K562 (cell line): ENCODE measurements around the gene VAPB. TPM values are rescaled to one million over a fixed set of nuclear protein-coding genes. Genes with fewer than 3 reads are reported as not detected.

Experiments used
- BHLHE40 ChIP-seq: IDR thresholded peaks from 2 replicates; pipeline ENCODE4 v1.6.1; 2011; ENCODE audit warnings: low read length, improper control_type of control experiment
- CBFA2T2 ChIP-seq: fragments of 450-650 bp; conservative IDR thresholded peaks from 2 replicates; pipeline ENCODE4 v1.6.1; 2017; ENCODE audit warnings: mild to moderate bottlenecking
- FOXO4 ChIP-seq: fragments of 450-650 bp; formaldehyde crosslinking; IDR thresholded peaks from 2 replicates; pipeline ENCODE4 v1.4.0; 2020; ENCODE audit warnings: mild to moderate bottlenecking, moderate library complexity
- HNRNPL ChIP-seq: fragments of 200-400 bp; formaldehyde crosslinking; IDR thresholded peaks from 2 replicates; pipeline ENCODE4 v1.6.1; 2017; ENCODE audit warnings: low read depth, mild to moderate bottlenecking, low read length
- MITF ChIP-seq: IDR thresholded peaks from 2 replicates; pipeline ENCODE4 v1.6.1; 2014; ENCODE audit warnings: antibody characterized with exemption
- MNT ChIP-seq, 2 experiments: fragments of 450-650 bp; conservative IDR thresholded peaks; 2 replicates each; pipeline ENCODE4 v1.6.1; 2017; ENCODE audit warnings: mild to moderate bottlenecking in 2 of 2, moderate library complexity in 2 of 2
- NELFE ChIP-seq: IDR thresholded peaks from 2 replicates; pipeline ENCODE4 v1.6.1; 2011; ENCODE audit warnings: mild to moderate bottlenecking; ENCODE audit not compliant: insufficient read depth, insufficient read length
- PHB ChIP-seq: fragments of 250-450 bp; sonication (Bioruptor Pico); IDR thresholded peaks from 2 replicates; pipeline ENCODE4 v1.5.0; 2021
- RERE ChIP-seq: sonication (generic); formaldehyde crosslinking; IDR thresholded peaks from 2 replicates; pipeline ENCODE4 v1.8.0; 2023; ENCODE audit warnings: missing genetic modification reagents, mild to moderate bottlenecking, borderline replicate concordance
- SNAPC5 ChIP-seq: fragments of 250-450 bp; sonication (Bioruptor Pico); IDR thresholded peaks from 2 replicates; pipeline ENCODE4 v1.8.0; 2021; ENCODE audit warnings: moderate library complexity, mild to moderate bottlenecking, inconsistent platforms
- TSHZ1 ChIP-seq: fragments of 250-450 bp; sonication (Bioruptor Pico); IDR thresholded peaks from 2 replicates; pipeline ENCODE4 v1.4.0; 2020; ENCODE audit warnings: mild to moderate bottlenecking, moderate library complexity
- ZBTB17 ChIP-seq: fragments of 450-650 bp; formaldehyde crosslinking; IDR thresholded peaks from 2 replicates; pipeline ENCODE4 v1.4.0; 2020; ENCODE audit warnings: mild to moderate bottlenecking
- ZNF124 ChIP-seq: sonication (generic); formaldehyde crosslinking; IDR thresholded peaks from 2 replicates; pipeline ENCODE4 v1.8.1; 2022; ENCODE audit warnings: missing genetic modification reagents
- polyA plus RNA-seq, 8 experiments: library from polyadenylated mRNA; depleted of rRNA in 4 of 8; stranded (reverse) in 5 of 8; unstranded in 3 of 8; fragments of >200 nt; fragmentation: Nextera tagmentation in 2 of 8; fragmentation: Illumina TruSeq in 1 of 8; extraction: Ambion mirVana in 2 of 8; extraction: Trizol in 1 of 8; gene quantifications; 2 replicates each; pipeline versions ENCODE4 v1.2.1 to v1.2.3, GENCODE V29; 2011 to 2014; ENCODE audit warnings: inconsistent platforms in 1 of 8, missing spikeins in 1 of 8
- total RNA-seq, 7 experiments: library from RNA; depleted of rRNA in 6 of 7; stranded (reverse); fragments of >200 nt in 6 of 7; fragmentation: Illumina TruSeq in 2 of 7; extraction: Trizol in 2 of 7; gene quantifications; 2 replicates each; pipeline versions ENCODE4 v1.2.1 to v1.2.3, GENCODE V29; 2011 to 2021; ENCODE audit warnings: low replicate concordance in 1 of 7

The VAPB gene
- total and polyA plus RNA-seq, 9 of the 15 experiments (the other 6 are each of a cell fraction or from before 2014, with no cell fraction given), result 3.4 to 51.0 (median 27.9) TPM

- TF ChIP-seq TSHZ1 (no peak), FOXO4 (CRISPR knock-in tag) (no peak), ZBTB17 (no peak), NELFE (no peak), HNRNPL (no peak), CBFA2T2 (no peak), BHLHE40 (no peak), MNT (conservative IDR thresholded peaks at IDR 0.05) (no peak), PHB (CRISPR knock-in tag) (no peak), RERE (CRISPR knock-in tag) (no peak), SNAPC5 (CRISPR knock-in tag) (no peak), ZNF124 (CRISPR knock-in tag) (no peak), MITF (no peak)
Measured at GRCh38 chr20:58444746-58445255, 55.8 kb downstream of the VAPB start (continued).
